Endothelial cell (in vitro differentiated cells): ENCODE data around the gene GPR119. TPM values are rescaled to one million over a fixed set of nuclear protein-coding genes. Genes with fewer than 3 reads are reported as not detected.
"Not testable (repeated sequence)": the region's sequence is repeated elsewhere in the genome, so short reads cannot be mapped to it uniquely, and the experiment has no call there.

Experiments
- DNase-seq: peaks from one replicate; pipeline ENCODE4 v3.0.0; 2021; ENCODE audit warnings: low spot score
- H3K27ac Mint-ChIP-seq: one replicate; pipeline ENCODE4 v1.8.0; 2021; ENCODE audit warnings: mixed read lengths, inconsistent platforms; ENCODE audit not compliant: unreplicated experiment
- H3K27me3 Mint-ChIP-seq: one replicate; pipeline ENCODE4 v1.8.0; 2021; ENCODE audit warnings: mild to moderate bottlenecking, moderate library complexity, mixed read lengths, inconsistent platforms; ENCODE audit not compliant: unreplicated experiment
- H3K36me3 Mint-ChIP-seq: one replicate; pipeline ENCODE4 v1.8.0; 2021; ENCODE audit warnings: mild to moderate bottlenecking, low read depth, mixed read lengths, inconsistent platforms; ENCODE audit not compliant: unreplicated experiment
- H3K4me1 Mint-ChIP-seq: one replicate; pipeline ENCODE4 v1.8.0; 2021; ENCODE audit warnings: mild to moderate bottlenecking, mixed read lengths, inconsistent platforms; ENCODE audit not compliant: unreplicated experiment
- H3K4me3 Mint-ChIP-seq: one replicate; pipeline ENCODE4 v1.8.0; 2021; ENCODE audit warnings: mild to moderate bottlenecking, mixed read lengths, inconsistent platforms; ENCODE audit not compliant: unreplicated experiment
- H3K9me3 Mint-ChIP-seq: one replicate; pipeline ENCODE4 v1.8.0; 2021; ENCODE audit warnings: mixed read lengths, inconsistent platforms; ENCODE audit not compliant: unreplicated experiment
- CTCF ChIP-seq: fragments of 200-600 bp; sonication (generic); IDR thresholded peaks from one replicate; pipeline ENCODE4 v1.5.0; 2021; ENCODE audit warnings: antibody characterized with exemption; ENCODE audit not compliant: unreplicated experiment
- total RNA-seq: library from RNA; stranded (reverse); fragmentation: NEBNext Ultra II Directional; extraction: Animal tissue kit (Norgen Biotek cat#: 25700); gene quantifications from one replicate; pipeline ENCODE4 v1.2.1, GENCODE V29; 2021; ENCODE audit not compliant: unreplicated experiment

GPR119 gene
- total RNA-seq, 1 donor from 2014 or later = not detected

GRCh38 chrX:130343411-130343810 is 42.1 kb downstream of the GPR119 start:
- Mint-ChIP-seq H3K27ac (no peak overlapping the region), H3K4me3 (no peak overlapping the region), H3K4me1 (peaks cover 4% of the 10 kb centered on the region), H3K36me3 (no peaks in the 10 kb centered on the region), H3K27me3 (peaks cover 8% of the 10 kb centered on the region), H3K9me3 (no peaks in the 10 kb centered on the region)
- no peak for TF ChIP-seq CTCF
- DNase-seq = no peak

GRCh38 chrX:130340271-130340670 is 45.2 kb downstream of the GPR119 start:
- Mint-ChIP-seq H3K4me3 (peak overlapping the region; percentile 92), H3K4me1 (peaks cover 4% of the 10 kb centered on the region), H3K9me3 (no peaks in the 10 kb centered on the region), H3K27ac (peak overlapping the region; percentile 95), H3K27me3 (peaks cover 8% of the 10 kb centered on the region), H3K36me3 (no peaks in the 10 kb centered on the region)
- TF ChIP-seq CTCF = no peak
- DNase-seq = no peak

DNA sequence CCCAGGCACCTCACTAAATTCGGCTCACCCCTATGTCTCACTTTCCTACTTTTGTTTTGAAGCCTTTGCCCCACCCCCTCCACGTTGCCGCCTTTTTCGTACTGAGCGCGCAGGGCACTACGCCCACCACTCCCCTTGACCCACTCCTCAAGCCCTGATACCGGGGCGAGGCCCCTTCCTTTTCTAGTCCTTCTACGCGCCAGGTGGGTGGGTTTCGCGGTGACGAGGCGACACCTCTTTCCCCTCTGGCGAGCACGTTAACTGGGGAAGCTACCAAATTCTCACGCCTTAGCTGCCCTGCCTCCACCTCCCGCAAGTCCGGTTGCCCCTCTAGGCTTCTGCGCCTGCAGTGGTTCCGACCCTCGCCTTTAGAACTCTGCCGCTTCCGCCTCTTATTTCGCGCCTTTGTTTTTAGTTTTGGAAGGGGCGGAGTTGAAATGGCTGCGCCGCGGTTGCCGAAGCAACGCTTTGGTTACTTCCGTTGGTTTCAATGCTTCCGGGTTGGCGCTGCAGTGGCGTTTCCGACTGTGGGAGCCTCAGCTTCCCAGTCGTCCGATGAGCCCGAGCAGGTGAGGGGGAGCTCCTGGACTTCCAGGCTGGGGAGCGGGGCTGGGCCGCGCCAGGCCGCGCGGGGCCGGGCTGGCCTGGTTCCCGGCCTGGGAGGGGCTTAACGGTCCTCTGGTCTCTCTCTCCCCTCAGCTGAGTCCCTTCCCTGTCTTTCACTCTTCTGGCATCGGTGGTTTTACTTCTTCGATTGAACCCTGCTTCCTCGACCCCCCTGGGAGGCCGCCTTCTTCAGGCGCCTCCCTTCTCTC is 45.9 kb downstream of the GPR119 start, which contains the start of gene SLC25A14:
Gene SLC25A14 (plus strand): TSS at position 512 of the 815 bp plus-strand sequence. CDS start 360 bp downstream, outside the sequence.
- H3K4me1 Mint-ChIP-seq = peaks cover 4% of the 10 kb centered on the region
- H3K27me3 Mint-ChIP-seq = peaks cover 8% of the 10 kb centered on the region
- DNase-seq = peak; percentile 60
- peak within 1 kb of the TSS; percentile 92 for H3K4me3 Mint-ChIP-seq
- no peaks in the 10 kb centered on the region for H3K9me3 Mint-ChIP-seq
- no peak for TF ChIP-seq CTCF
- H3K27ac Mint-ChIP-seq = peak within 1 kb of the TSS; percentile 95
- H3K36me3 Mint-ChIP-seq = no peaks in the 10 kb centered on the region

GRCh38 chrX:130338869-130339268 is 46.6 kb downstream of the GPR119 start:
- H3K27me3 Mint-ChIP-seq, H3K36me3 Mint-ChIP-seq: not testable (repeated sequence)

GRCh38 chrX:130336531-130336930 is 48.9 kb downstream of the GPR119 start:
- H3K9me3 Mint-ChIP-seq = no peaks in the 10 kb centered on the region
- H3K27ac Mint-ChIP-seq = no peak overlapping the region
- no peak for DNase-seq
- H3K27me3 Mint-ChIP-seq = peaks cover 8% of the 10 kb centered on the region
- no peak for TF ChIP-seq CTCF
- no peak overlapping the region for H3K4me3 Mint-ChIP-seq
- peaks cover 4% of the 10 kb centered on the region for H3K4me1 Mint-ChIP-seq
- H3K36me3 Mint-ChIP-seq = no peaks in the 10 kb centered on the region

More at GRCh38 chrX:130338869-130339268, 46.6 kb downstream of the GPR119 start:
- not testable (repeated sequence) for H3K27ac Mint-ChIP-seq, H3K4me3 Mint-ChIP-seq, DNase-seq, H3K9me3 Mint-ChIP-seq, H3K4me1 Mint-ChIP-seq

Other genes starting within 250 kb of the GPR119 start
- 39.9 TPM for gene AIFM1, start 219.8 kb downstream of the GPR119 start, total RNA-seq
- gene RAB33A, start 213.7 kb downstream of the GPR119 start, total RNA-seq = 4.1 TPM
- gene ZNF280C, start 116.8 kb downstream of the GPR119 start, total RNA-seq = 7.4 TPM
- gene SLC25A14, start 45.8 kb downstream of the GPR119 start, total RNA-seq = 14.5 TPM
- 24.5 TPM for gene RBMX2, start 16.3 kb upstream of the GPR119 start, total RNA-seq